Neuronal stem cell (in vitro differentiated cells): ENCODE results near the gene ROBO1.
A peak's percentile ranks its signal among the peaks of the same experiment; 100 is the strongest.

Experiments
- DNase-seq: peaks from one replicate; pipeline ENCODE4 v3.0.0-alpha.2; 2013; ENCODE audit warnings: low spot score
- H2AFZ ChIP-seq: one replicate; pipeline ENCODE4 v1.6.1; 2013; ENCODE audit warnings: mild to moderate bottlenecking, low read length, inconsistent platforms
- H2AK5ac ChIP-seq: 2 replicates; pipeline ENCODE4 v1.6.1; 2013; ENCODE audit warnings: low read depth, mild to moderate bottlenecking, inconsistent platforms, low read length, moderate library complexity, mixed read lengths
- H2BK120ac ChIP-seq: 2 replicates; pipeline ENCODE4 v1.6.1; 2013; ENCODE audit warnings: low read depth, mild to moderate bottlenecking, inconsistent platforms, low read length, moderate library complexity, mixed read lengths
- H2BK12ac ChIP-seq: one replicate; pipeline ENCODE4 v1.6.1; 2013; ENCODE audit warnings: low read length, inconsistent platforms
- H2BK15ac ChIP-seq: 2 replicates; pipeline ENCODE4 v1.6.1; 2013; ENCODE audit warnings: mild to moderate bottlenecking, low read length, inconsistent platforms, mixed read lengths
- H2BK5ac ChIP-seq: one replicate; pipeline ENCODE4 v1.6.1; 2013; ENCODE audit warnings: inconsistent platforms, mild to moderate bottlenecking, low read length, moderate library complexity
- H3K14ac ChIP-seq: one replicate; pipeline ENCODE4 v1.6.1; 2013; ENCODE audit warnings: low read length, inconsistent platforms
- H3K18ac ChIP-seq: 2 replicates; pipeline ENCODE4 v1.6.1; 2013; ENCODE audit warnings: low read length, inconsistent platforms
- H3K23ac ChIP-seq: 2 replicates; pipeline ENCODE4 v1.6.1; 2013; ENCODE audit warnings: low read depth, mild to moderate bottlenecking, mixed read lengths, low read length, inconsistent platforms; ENCODE audit not compliant: poor library complexity
- H3K27ac ChIP-seq: replicated peaks from 3 replicates; pipeline ENCODE4 v1.5.1; 2013; ENCODE audit warnings: low read length, inconsistent platforms
- H3K27me3 ChIP-seq, 3 experiments: 2 replicates each; pipeline ENCODE4 v1.6.1; 2013; ENCODE audit warnings: low read length in 3 of 3, mild to moderate bottlenecking in 2 of 3, inconsistent platforms in 1 of 3, low read depth in 1 of 3, mixed read lengths in 1 of 3, moderate library complexity in 1 of 3; ENCODE audit not compliant: control insufficient read depth in 3 of 3, insufficient read depth in 3 of 3
- H3K36me3 ChIP-seq, 2 donors: replicated peaks in 1 of 2; 2 replicates each; pipeline ENCODE4 v1.6.1; 2013; ENCODE audit warnings: low read length in 2 of 2; ENCODE audit not compliant: control insufficient read depth in 2 of 2, insufficient read depth in 2 of 2
- H3K4ac ChIP-seq: 2 replicates; pipeline ENCODE4 v1.6.1; 2013; ENCODE audit warnings: inconsistent platforms, mild to moderate bottlenecking, low read length, moderate library complexity
- H3K4me1 ChIP-seq, 2 donors: 1 replicate in 1 of 2; 2 replicates in 1 of 2; pipeline ENCODE4 v1.6.1; 2013; ENCODE audit warnings: low read length in 2 of 2, low read depth in 1 of 2; ENCODE audit not compliant: control insufficient read depth in 2 of 2, insufficient read depth in 1 of 2
- H3K4me2 ChIP-seq: one replicate; pipeline ENCODE4 v1.6.1; 2013; ENCODE audit warnings: mild to moderate bottlenecking, low read length, inconsistent platforms; ENCODE audit not compliant: insufficient read depth, poor library complexity, severe bottlenecking
- H3K4me3 ChIP-seq, 2 donors: 2 replicates each; pipeline ENCODE4 v1.5.1; 2013; ENCODE audit warnings: low read length in 2 of 2, mild to moderate bottlenecking in 2 of 2, inconsistent platforms in 1 of 2, moderate library complexity in 1 of 2
- H3K79me1 ChIP-seq: one replicate; pipeline ENCODE4 v1.6.1; 2013; ENCODE audit warnings: low read depth, mild to moderate bottlenecking, inconsistent platforms, low read length, moderate library complexity
- H3K9ac ChIP-seq: one replicate; pipeline ENCODE4 v1.6.1; 2013; ENCODE audit warnings: mild to moderate bottlenecking, low read depth, low read length, inconsistent platforms; ENCODE audit not compliant: poor library complexity
- H3K9me3 ChIP-seq, 2 donors: replicated peaks in 1 of 2; 2 replicates each; pipeline versions ENCODE3 to v1.6.1; 2013; ENCODE audit warnings: low read length in 2 of 2, mild to moderate bottlenecking in 2 of 2, inconsistent platforms in 1 of 2, low read depth in 1 of 2, mixed read lengths in 1 of 2, moderate library complexity in 1 of 2; ENCODE audit not compliant: control insufficient read depth in 2 of 2, insufficient read depth in 1 of 2
- H4K8ac ChIP-seq: one replicate; pipeline ENCODE4 v1.6.1; 2013; ENCODE audit warnings: low read depth, mild to moderate bottlenecking, inconsistent platforms, low read length, moderate library complexity
- H4K91ac ChIP-seq: one replicate; pipeline ENCODE4 v1.6.1; 2013; ENCODE audit warnings: low read length, low read depth, mild to moderate bottlenecking, inconsistent platforms; ENCODE audit not compliant: poor library complexity
- WGBS, 2 donors: extraction: QIAGEN DNeasy Blood & Tissue Kit; methylation state at CpG; one replicate each; pipeline ENCODE4 v1.1.7; 2013; ENCODE audit warnings: missing lambda C conversion rate in 2 of 2, mixed read lengths in 1 of 2; ENCODE audit not compliant: insufficient read length in 2 of 2, insufficient replicate concordance in 1 of 2; ENCODE audit errors: extremely low coverage in 2 of 2; 5-methylcytosine and 5-hydroxymethylcytosine counted together

ROBO1 gene

GRCh38 chr3:78818161-78818985 lies 949.4 kb downstream of the ROBO1 start:
- Histone ChIP-seq H3K9ac (no peak overlapping the region), H3K18ac (no peak overlapping the region), H3K4me1 (peaks cover under 1 to 3% of the 10 kb centered on the region in 2 donors), H3K14ac (no peak overlapping the region), H3K36me3 (peaks cover 0 to 2% of the 10 kb centered on the region in 2 donors), H2AK5ac (no peak overlapping the region), H3K4ac (no peak overlapping the region), H2BK15ac (no peak overlapping the region), H2BK5ac (no peak overlapping the region), H3K23ac (no peak overlapping the region), H2BK12ac (no peak overlapping the region), H2AFZ (no peak overlapping the region), H3K79me1 (peaks cover under 1% of the 10 kb centered on the region), H3K4me2 (no peak overlapping the region), H3K27me3 (no peaks in the 10 kb centered on the region), H4K91ac (peak overlapping the region; percentile 17), H4K8ac (no peak overlapping the region), H3K27ac (no peak overlapping the region), H3K4me3 (no peak overlapping the region), H3K9me3 (peaks cover 4 to 7% of the 10 kb centered on the region in 2 donors), H2BK120ac (no peak overlapping the region)
- DNase-seq: no peak
- no CpG with 5 or more reads among the region's 19 CpGs for WGBS, 2 donors

GRCh38 chr3:78814893-78815562 lies 952.8 kb downstream of the ROBO1 start:
- no CpG with 5 or more reads among the region's 3 CpGs for WGBS, 2 donors
- no peak overlapping the region for H2AFZ ChIP-seq
- H3K23ac ChIP-seq: no peak overlapping the region
- H3K4me2 ChIP-seq: no peak overlapping the region
- peaks cover 4 to 7% of the 10 kb centered on the region in 2 donors for H3K9me3 ChIP-seq
- H4K8ac ChIP-seq: no peak overlapping the region
- no peaks in the 10 kb centered on the region for H3K79me1 ChIP-seq
- H3K27me3 ChIP-seq: no peaks in the 10 kb centered on the region
- H2BK12ac ChIP-seq: no peak overlapping the region
- no peak overlapping the region for H2BK15ac ChIP-seq
- H3K4me1 ChIP-seq: no peaks in the 10 kb centered on the region
- no peak for DNase-seq
- no peak overlapping the region for H3K27ac ChIP-seq
- no peak overlapping the region for H3K4ac ChIP-seq
- H2AK5ac ChIP-seq: no peak overlapping the region
- no peak overlapping the region for H3K9ac ChIP-seq
- no peak overlapping the region for H3K4me3 ChIP-seq
- H3K36me3 ChIP-seq: peaks cover 0 to 2% of the 10 kb centered on the region in 2 donors
- no peak overlapping the region for H2BK5ac ChIP-seq
- no peak overlapping the region for H3K18ac ChIP-seq
- no peak overlapping the region for H2BK120ac ChIP-seq
- no peak overlapping the region for H3K14ac ChIP-seq
- no peak overlapping the region for H4K91ac ChIP-seq

DNA sequence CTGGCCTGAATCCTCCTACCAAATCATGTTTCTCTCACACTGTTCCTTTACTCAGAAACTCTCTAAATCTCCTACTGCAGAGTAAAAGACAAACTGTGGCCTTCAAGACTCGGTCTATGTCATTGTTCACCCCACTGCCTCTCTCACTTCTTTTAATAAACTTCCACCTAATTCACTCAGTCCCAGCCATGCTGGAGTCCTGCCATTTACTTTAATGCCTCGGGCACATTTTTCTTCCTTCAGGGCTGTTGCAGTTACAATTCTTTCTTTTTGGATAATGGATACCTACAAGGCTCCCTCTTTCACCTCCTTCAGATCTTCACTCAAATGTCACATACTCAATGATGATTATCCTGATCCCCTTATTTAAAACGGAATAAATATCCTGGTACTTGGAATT lies 955.6 kb downstream of the ROBO1 start:
- no peak overlapping the region for H2BK15ac ChIP-seq
- no peak for DNase-seq

DNA sequence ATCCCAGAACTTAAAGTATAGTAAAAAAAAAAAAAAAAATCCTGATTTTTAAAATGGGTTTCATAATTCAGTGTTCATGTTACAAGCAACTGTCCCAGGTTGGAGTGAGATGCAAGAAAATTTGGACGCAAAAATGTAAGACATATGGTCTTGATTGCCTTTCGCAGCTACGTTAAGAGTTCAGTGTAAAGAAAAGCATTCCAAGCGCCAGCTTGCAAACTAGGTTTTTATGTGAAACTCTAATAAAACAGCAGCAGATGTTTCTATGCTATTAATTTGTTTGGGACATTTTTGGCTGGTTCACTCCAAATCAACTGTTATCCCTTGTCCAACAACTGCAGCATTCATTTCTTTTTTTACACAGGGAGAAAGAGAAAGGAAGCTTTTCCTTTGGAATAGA lies 957.8 kb downstream of the ROBO1 start:
- Histone ChIP-seq H2BK5ac (no peak overlapping the region), H3K23ac (no peak overlapping the region), H2AK5ac (no peak overlapping the region), H3K4me1 (no peaks in the 10 kb centered on the region), H4K8ac (no peak overlapping the region), H3K36me3 (no peaks in the 10 kb centered on the region), H3K9ac (no peak overlapping the region), H3K9me3 (no peaks in the 10 kb centered on the region), H3K79me1 (no peaks in the 10 kb centered on the region), H4K91ac (no peak overlapping the region), H2BK15ac (no peak overlapping the region), H3K4me3 (no peak overlapping the region), H3K14ac (no peak overlapping the region), H2BK120ac (no peak overlapping the region), H3K27me3 (no peaks in the 10 kb centered on the region), H3K27ac (no peak overlapping the region), H2AFZ (no peak overlapping the region), H3K4me2 (no peak overlapping the region), H2BK12ac (no peak overlapping the region), H3K18ac (no peak overlapping the region), H3K4ac (no peak overlapping the region)
- no CpG with 5 or more reads among the region's 4 CpGs for WGBS, 2 donors
- DNase-seq: no peak

More for the DNA sequence above, 955.6 kb downstream of the ROBO1 start:
- H3K79me1 ChIP-seq: no peaks in the 10 kb centered on the region
- H3K27me3 ChIP-seq: no peaks in the 10 kb centered on the region
- no peak overlapping the region for H3K23ac ChIP-seq
- H3K4me3 ChIP-seq: no peak overlapping the region
- no peaks in the 10 kb centered on the region for H3K4me1 ChIP-seq
- no peak overlapping the region for H2BK120ac ChIP-seq
- no peaks in the 10 kb centered on the region for H3K36me3 ChIP-seq
- no peak overlapping the region for H2AFZ ChIP-seq
- no peak overlapping the region for H3K27ac ChIP-seq
- H3K14ac ChIP-seq: no peak overlapping the region
- H3K18ac ChIP-seq: no peak overlapping the region
- no peak overlapping the region for H3K4ac ChIP-seq
- H3K9me3 ChIP-seq: no peaks in the 10 kb centered on the region
- H3K9ac ChIP-seq: no peak overlapping the region
- H4K91ac ChIP-seq: no peak overlapping the region
- H3K4me2 ChIP-seq: no peak overlapping the region
- WGBS, 2 donors: no CpG with 5 or more reads among the region's 3 CpGs
- H2BK5ac ChIP-seq: no peak overlapping the region
- H2BK12ac ChIP-seq: no peak overlapping the region
- no peak overlapping the region for H2AK5ac ChIP-seq
- no peak overlapping the region for H4K8ac ChIP-seq
